GM21717 (cell line): ENCODE data around the gene APLP2.

ENCODE experiments used
- ATAC-seq: cut with Tn5 transposase; IDR thresholded peaks from one replicate; pipeline ENCODE4 v1.9.1; 2021; ENCODE audit warnings: mild to moderate bottlenecking, moderate library complexity; ENCODE audit not compliant: unreplicated experiment

APLP2 gene

DNA sequence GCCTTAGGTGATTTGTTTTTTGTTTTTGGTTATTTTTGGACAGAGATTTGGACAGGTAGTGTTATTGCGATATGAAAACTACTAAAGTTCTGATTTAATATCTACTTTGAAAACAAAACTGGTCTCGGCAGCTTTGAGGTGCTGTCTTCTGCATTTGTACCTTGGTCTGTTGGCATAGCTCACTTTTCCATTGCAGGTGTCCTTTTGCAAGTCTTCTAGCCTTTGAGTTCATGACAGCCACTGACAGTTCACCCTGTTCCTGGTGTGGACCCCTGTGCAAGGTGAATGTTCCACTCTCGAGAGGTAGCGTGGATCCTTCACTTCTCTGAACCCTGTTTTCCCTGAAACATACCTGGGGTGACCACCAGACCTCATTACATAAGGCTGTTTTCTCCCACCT, 45.0 kb downstream of the APLP2 start:
- no peak for ATAC-seq

DNA sequence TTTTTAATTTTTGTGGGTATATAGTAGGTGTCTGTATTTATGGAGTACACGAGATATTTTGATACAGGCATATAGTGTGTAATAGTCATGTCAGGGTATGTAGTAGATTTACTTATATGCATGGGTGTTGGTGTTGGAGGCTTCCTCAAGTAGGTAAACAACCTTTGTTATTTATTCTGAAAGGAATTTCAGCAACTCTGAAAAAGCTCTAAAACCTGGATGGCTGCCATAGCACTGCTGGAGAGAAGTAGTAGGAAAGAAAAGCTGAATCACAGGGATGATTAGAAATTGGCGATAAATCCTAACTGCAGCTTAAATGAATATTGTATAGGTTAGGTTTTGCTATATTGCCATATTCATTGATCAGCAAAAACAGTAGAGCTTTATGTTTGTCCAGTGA, 45.5 kb downstream of the APLP2 start:
- ATAC-seq, result no peak

DNA sequence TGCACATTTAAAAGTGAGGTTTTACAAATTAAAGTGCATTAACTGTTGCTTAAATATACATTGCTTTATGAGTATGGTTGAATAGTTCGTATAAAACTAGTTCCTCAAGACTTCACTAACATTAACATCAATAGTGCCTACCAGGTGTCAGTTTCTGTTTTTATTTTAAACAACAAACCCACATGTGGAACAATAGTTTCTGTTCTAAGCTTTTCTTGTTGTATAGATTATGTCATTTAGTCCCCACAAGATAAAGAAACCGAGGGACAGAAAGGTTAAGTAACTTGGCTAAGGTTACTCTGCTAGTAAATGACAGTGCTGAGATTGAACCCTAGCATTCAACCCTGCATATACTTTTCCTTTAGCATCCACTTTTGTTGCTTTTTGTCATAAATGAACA, 48.5 kb downstream of the APLP2 start:
- peak; percentile 95 for ATAC-seq

DNA sequence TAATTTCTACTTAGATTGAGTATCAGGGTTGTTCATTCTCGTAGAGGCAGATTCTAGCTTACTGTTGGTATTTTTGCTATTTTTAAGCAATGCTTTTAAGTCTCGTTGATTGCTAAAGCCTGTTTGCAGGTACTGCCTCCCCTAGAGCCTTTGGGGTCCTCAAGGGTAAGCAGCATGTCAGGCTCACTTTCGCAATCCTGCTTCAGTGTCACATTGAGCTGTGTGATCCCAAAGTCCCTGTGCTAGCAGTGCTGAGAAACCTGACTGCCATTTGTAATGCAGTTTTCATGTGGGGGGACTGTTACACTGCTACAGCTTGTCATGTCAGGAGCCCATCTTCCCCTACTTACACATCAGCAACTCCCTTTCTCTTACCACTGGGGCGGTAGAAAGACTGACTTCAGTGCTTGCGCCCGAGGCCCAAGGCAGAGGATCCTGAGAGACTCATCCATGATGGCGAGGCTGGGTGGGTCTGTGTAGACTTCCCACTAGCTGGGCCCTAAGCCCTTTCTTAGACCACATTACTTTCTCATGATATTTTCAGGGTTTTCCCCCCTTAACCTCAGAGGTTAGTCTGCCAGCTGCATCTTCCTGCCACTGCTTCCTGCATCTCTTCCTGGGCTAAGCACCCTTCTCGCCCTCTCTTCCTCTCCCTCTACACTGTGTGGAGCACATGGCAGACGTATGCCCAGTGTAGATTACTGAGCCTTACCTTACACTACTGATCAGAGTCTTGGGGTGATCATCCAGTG, 49.1 kb downstream of the APLP2 start:
- ATAC-seq, result peak; percentile 69

GRCh38 chr11:130120045-130120444, 50.4 kb downstream of the APLP2 start:
- ATAC-seq, result no peak

DNA sequence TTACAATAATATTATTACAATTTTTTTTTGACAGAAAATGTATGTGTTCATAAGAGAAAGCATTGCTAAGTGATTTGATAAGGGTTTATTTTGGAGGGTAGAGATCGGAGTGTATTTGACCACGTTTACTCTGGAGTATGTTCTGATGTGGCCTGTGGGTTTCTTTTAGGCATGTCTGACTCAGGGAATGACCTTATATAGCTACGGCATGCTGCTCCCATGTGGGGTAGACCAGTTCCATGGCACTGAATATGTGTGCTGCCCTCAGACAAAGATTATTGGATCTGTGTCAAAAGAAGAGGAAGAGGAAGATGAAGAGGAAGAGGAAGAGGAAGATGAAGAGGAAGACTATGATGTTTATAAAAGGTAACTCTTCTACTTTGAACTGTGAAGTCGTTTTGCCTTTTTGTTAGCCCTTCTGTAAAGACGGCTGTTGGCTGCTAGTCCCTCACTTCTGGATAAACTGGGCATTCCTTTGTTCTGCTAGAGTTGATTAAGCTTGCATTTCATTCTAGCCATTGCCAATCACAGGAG, 51.8 kb downstream of the APLP2 start:
- ATAC-seq, result no peak

- ATAC-seq, result no peak
Observed at GRCh38 chr11:130122141-130122575, 52.5 kb downstream of the APLP2 start.

DNA sequence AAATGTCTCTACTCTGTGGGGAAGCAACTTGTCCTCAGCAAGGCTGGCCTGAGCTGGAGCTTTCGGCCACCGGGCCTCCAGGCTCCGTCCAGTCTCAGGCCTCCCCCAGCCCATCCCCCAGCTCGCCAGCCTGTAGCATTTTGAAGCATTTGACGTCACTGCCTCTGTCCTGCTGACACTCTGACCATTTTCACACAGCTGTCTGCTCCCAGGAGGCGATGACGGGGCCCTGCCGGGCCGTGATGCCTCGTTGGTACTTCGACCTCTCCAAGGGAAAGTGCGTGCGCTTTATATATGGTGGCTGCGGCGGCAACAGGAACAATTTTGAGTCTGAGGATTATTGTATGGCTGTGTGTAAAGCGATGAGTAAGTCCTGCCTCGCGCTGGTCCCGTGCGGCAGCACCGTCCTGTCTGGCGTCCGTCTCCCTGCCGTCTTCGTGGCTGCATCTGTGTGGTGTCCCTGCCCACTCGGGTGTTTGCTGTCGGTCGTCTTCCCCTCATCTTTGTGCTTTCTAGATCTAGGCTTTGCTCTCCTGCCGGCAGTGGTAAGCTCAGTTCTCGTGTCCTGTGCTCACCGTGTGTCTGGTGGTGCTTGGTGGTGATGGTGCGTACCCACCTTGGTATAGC, 53.8 kb downstream of the APLP2 start:
- ATAC-seq, result no peak

GRCh38 chr11:130124096-130124495, 54.4 kb downstream of the APLP2 start:
- no peak for ATAC-seq

DNA sequence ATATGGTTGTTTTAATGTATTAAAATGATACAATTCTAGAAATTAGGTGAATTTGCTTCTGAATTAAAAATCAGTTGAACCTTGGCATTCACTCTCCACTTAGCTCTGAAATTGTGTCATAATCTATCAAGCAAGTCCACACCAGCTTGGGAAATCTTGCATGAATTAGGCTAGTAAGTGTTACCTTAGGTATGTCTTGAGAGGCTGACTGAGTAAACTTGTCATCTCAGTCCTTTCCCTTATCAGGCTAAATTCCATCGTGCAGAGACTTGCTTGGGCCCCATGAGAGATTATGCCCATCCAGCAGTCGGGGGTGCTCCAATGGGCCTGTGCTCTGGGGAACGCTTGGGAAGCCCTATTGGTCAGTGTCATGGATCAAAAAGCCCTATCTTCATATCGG, 55.9 kb downstream of the APLP2 start:
- ATAC-seq, result no peak

- ATAC-seq, result no peak
Observed at GRCh38 chr11:130126516-130126915, 56.8 kb downstream of the APLP2 start.

- ATAC-seq, result no peak
Observed at GRCh38 chr11:130127509-130127908, 57.8 kb downstream of the APLP2 start.

GRCh38 chr11:130128626-130129025, 58.9 kb downstream of the APLP2 start:
- no peak for ATAC-seq

- ATAC-seq, result no peak
Observed at GRCh38 chr11:130129922-130130321, 60.2 kb downstream of the APLP2 start.

- no peak for ATAC-seq
Observed at GRCh38 chr11:130131961-130132850, 62.5 kb downstream of the APLP2 start.

GRCh38 chr11:130133716-130134115, 64.0 kb downstream of the APLP2 start:
- ATAC-seq, result no peak

- ATAC-seq, result no peak
Observed at GRCh38 chr11:130136107-130136506, 66.4 kb downstream of the APLP2 start.

DNA sequence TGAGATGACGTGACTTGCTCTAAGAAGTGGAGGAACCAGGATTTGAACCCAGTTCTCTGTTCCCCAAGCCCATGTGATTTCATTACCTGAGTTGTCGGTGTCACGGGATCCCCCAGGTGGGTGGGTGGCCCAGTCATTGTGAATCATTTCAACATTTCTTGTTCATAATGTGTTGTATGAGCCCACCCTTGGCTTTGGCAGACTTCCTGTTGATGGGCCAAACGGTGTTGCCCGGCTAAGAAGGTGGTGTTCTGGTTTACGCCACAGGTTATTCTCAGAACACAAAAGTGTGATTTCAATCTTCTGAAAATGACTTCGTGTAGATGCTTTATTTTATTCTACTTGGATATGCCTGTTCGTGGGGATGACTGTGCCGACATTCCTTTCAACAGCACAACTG, 68.3 kb downstream of the APLP2 start:
- ATAC-seq, result no peak

- no peak for ATAC-seq
Observed at GRCh38 chr11:130139401-130139800, 69.7 kb downstream of the APLP2 start.

DNA sequence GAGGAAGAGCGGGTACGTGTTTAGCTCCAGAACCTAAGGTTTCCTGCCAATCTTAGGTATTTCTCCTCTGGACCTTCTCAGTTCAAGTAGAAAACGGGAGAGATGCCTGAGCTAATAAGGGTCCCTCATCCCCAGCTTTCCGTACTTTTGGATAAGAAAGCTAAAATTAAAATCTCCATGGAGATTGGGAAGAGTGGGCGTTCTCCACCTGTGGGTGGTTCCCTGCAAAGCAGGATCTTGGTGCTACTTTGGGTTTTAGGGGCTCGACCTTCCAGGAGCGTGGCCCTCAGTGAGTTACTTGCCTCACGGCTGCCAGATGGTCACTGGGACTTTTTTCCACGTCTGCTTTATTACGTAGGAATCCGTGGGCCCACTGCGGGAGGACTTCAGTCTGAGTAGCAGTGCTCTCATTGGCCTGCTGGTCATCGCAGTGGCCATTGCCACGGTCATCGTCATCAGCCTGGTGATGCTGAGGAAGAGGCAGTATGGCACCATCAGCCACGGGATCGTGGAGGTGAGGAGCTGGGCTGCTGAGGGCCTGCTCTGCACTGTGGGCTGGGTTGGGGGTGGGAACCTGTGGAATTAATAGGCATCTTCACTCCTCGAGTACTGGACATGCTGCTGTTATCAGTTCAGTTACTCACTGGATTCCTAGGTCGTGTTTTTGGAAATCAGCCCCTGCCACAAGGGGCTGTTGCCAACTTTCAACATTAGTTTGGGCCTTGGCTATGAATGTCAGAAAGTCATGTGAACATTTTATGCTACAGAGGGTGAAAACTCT, 72.1 kb downstream of the APLP2 start:
- ATAC-seq, result no peak

- no peak for ATAC-seq
Observed at GRCh38 chr11:130144141-130144540, 74.4 kb downstream of the APLP2 start.
